Aorta (tissue), 5 donors: ENCODE results near the gene GABARAP. TPM values are rescaled to one million over a fixed set of nuclear protein-coding genes. Genes with fewer than 3 reads are reported as not detected.

Source experiments
- ATAC-seq: fragments of 200-7000 bp; cut with Tn5 transposase; one replicate; pipeline ENCODE4 v1.9.1; 2022; ENCODE audit warnings: moderate library complexity; ENCODE audit not compliant: low FRiP score
- DNase-seq, 2 donors: peaks; one replicate each; pipeline ENCODE4 v3.0.0-alpha.2; 2020
- H3K27ac ChIP-seq, 2 donors: one replicate each; pipeline ENCODE4 v1.5.1; 2013; ENCODE audit warnings: low read length in 2 of 2, mild to moderate bottlenecking in 2 of 2, moderate library complexity in 2 of 2, control low read depth in 1 of 2, inconsistent platforms in 1 of 2, low read depth in 1 of 2
- H3K27me3 ChIP-seq, 2 donors: one replicate each; pipeline ENCODE4 v1.6.1; 2013; ENCODE audit warnings: control low read depth in 1 of 2, low read length in 1 of 2, mild to moderate bottlenecking in 1 of 2, moderate library complexity in 1 of 2; ENCODE audit not compliant: insufficient read depth in 2 of 2, control insufficient read depth in 1 of 2
- H3K36me3 ChIP-seq, 2 donors: one replicate each; pipeline ENCODE4 v1.6.1; 2013; ENCODE audit warnings: control low read depth in 1 of 2, low read length in 1 of 2, mild to moderate bottlenecking in 1 of 2; ENCODE audit not compliant: insufficient read depth in 2 of 2, control insufficient read depth in 1 of 2
- H3K4me1 ChIP-seq, 2 donors: one replicate each; pipeline ENCODE4 v1.6.1; 2013; ENCODE audit warnings: low read length in 2 of 2, control low read depth in 1 of 2, mild to moderate bottlenecking in 1 of 2, moderate library complexity in 1 of 2; ENCODE audit not compliant: insufficient read depth in 2 of 2, control insufficient read depth in 1 of 2
- H3K4me3 ChIP-seq, 2 donors: one replicate each; pipeline ENCODE4 v1.5.1; 2013; ENCODE audit warnings: low read length in 2 of 2, control low read depth in 1 of 2, mild to moderate bottlenecking in 1 of 2
- H3K9me3 ChIP-seq: one replicate; pipeline ENCODE4 v1.6.1; 2013; ENCODE audit warnings: mild to moderate bottlenecking, low read length; ENCODE audit not compliant: control insufficient read depth
- WGBS, 2 donors: extraction: QIAGEN DNeasy Blood & Tissue Kit; methylation state at CpG; one replicate each; pipeline ENCODE4 v1.1.7; 2013; 5-methylcytosine and 5-hydroxymethylcytosine counted together
- intact Hi-C, 2 donors: fragments of 100-400 bp; cut with DNase I; formaldehyde crosslinking; loops; one replicate each; pipeline versions ENCODE4 v1.14.2 to v1.15.0; 2022
- polyA plus RNA-seq, 2 donors: library from polyadenylated mRNA; stranded (reverse); fragments of 200-250 nt; gene quantifications; one replicate each; pipeline ENCODE4 v1.2.3, GENCODE V29; 2013
- total RNA-seq, 2 donors: library from RNA; stranded (reverse); fragmentation: NEBNext Ultra II Directional; extraction: Animal tissue kit (Norgen Biotek cat#: 25700); gene quantifications; one replicate each; pipeline ENCODE4 v1.2.1, GENCODE V29; 2021
- donor health status: healthy with polysubstance abuse.
- donor health status: Bipolar disorder and iron deficiency.
- donor health status: DM: no; HTN: no; CAD: no.
- donor health status: DM: no; HTN: no; CAD: no.
- donor health status: DM: yes; HTN: yes; CAD: no.

Gene GABARAP
- total and polyA plus RNA-seq, 4 donors, result 405 to 895 (median 615) TPM

DNA sequence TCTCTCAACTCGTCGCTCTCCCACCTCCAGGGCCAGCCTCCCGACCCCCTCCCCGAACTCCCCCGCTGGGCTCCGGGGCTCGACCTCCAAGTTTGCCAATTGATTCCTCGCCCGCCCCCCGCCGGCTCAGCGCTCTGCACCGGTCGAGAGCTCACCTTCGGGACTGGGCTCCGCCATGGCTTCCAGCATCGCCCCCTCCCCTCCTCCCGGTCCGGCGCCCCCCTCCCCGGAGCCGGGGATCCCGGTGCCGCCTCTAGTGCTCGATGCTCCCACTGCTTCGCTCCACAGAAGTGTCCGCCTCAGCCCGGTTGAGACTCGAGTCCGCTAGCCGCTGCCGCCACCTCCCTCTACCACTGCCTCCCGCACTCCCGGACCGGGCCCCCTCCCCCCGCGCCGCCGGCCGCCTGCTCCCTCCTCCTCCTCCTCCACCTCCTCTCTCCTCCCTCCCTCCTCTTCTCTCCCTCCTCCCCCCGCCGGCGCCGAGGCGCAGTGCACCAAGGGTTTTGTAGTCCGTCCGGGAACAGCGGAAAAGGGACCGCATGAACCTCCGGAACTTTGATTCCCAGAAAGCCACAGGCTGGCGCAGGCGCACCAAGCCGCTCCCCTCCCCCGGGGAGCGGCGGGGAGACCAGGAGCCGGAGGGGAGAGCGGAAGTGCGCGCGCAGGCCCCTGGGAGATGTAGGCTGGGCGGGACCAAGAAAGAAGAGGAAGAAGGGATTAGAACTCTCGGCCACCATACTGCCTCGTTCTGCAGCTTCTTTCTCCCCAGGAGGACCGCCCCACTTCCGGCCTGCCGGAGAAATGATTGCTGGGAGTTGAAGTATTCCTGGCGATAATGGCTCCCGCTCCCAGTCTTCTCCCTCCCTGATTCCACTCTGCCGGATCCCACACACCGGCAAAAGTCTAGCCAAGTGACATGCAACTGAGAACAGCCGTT is 2.9 kb downstream of the GABARAP start, which contains the start of gene PHF23:
PHF23 (minus strand) TSS at position 367 of the 937 bp plus-strand sequence; CDS start at position 189, 178 bp downstream.
- ATAC-seq (peak; percentile 88), DNase-seq (peak; percentile 99)
- Histone ChIP-seq H3K4me3 (peak within 1 kb of the TSS; percentile 93 to 96), H3K4me1 (peaks cover 0 to 3% of the 10 kb centered on the region in 2 donors), H3K27ac (peak within 1 kb of the TSS; percentile 20 to 66), H3K9me3 (no peaks in the 10 kb centered on the region), H3K27me3 (no peaks in the 10 kb centered on the region), H3K36me3 (no peaks in the 10 kb centered on the region)
- intact Hi-C loops, result no loop called here
- WGBS, 2 donors, result 1% methylated on average over 61 to 72 of the region's 72 CpGs

- H3K27ac ChIP-seq, result peak overlapping the region; percentile 20 to 66
- H3K36me3 ChIP-seq, result no peaks in the 10 kb centered on the region
- ATAC-seq, result no peak
- peak in 1 of 2 donors; percentile 57 for DNase-seq
- no peaks in the 10 kb centered on the region for H3K9me3 ChIP-seq
- 1% methylated on average over 28 to 39 of the region's 39 CpGs for WGBS, 2 donors
- peak overlapping the region; percentile 93 to 96 for H3K4me3 ChIP-seq
- no peaks in the 10 kb centered on the region for H3K27me3 ChIP-seq
- intact Hi-C loops, result no loop called here
- peaks cover 0 to 3% of the 10 kb centered on the region in 2 donors for H3K4me1 ChIP-seq
These were observed 3.7 kb downstream of the GABARAP start for GRCh38 chr17:7238420-7239090.

- 1 to 3% methylated on average over 44 to 73 of the region's 73 CpGs for WGBS, 2 donors
These were observed 4.4 kb downstream of the GABARAP start for GRCh38 chr17:7237761-7238419.

DNA sequence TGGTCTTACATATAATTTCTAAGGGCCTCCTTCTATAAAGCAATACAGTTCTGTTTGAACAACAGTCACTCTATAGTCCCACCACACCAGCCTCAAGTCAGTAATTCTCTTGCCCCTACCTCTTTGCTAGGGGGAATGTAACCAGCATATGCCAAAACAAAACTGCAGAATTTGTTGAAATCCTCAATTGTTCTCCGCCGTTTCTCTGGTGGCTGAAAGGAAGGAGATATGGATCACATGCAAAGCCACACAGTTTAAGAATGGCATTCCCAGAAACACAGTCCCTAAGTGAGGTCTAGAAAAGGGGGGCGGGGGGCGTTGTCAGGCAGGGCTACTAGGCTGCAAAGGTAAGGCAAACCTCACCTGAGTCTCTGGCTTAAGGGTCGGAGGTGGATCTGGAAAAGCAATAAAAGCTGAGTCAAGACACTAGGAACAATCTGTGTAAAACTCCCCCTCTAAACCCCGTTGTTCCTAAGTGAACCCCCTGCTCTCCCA is 4.9 kb downstream of the GABARAP start:
- ATAC-seq, result no peak
- 31% methylated on average over 6 of the region's 6 CpGs for WGBS, 2 donors
- H3K9me3 ChIP-seq, result no peaks in the 10 kb centered on the region
- intact Hi-C loops, result no loop called here
- H3K36me3 ChIP-seq, result no peaks in the 10 kb centered on the region
- no peaks in the 10 kb centered on the region for H3K27me3 ChIP-seq
- DNase-seq, result no peak
- H3K4me3 ChIP-seq, result peak overlapping the region in 1 of 2 donors; percentile 93
- H3K27ac ChIP-seq, result peak overlapping the region in 1 of 2 donors; percentile 48
- peaks cover 0 to 3% of the 10 kb centered on the region in 2 donors for H3K4me1 ChIP-seq

More at GRCh38 chr17:7237761-7238419, 4.4 kb downstream of the GABARAP start:
- peaks cover 0 to 3% of the 10 kb centered on the region in 2 donors for H3K4me1 ChIP-seq
- no peaks in the 10 kb centered on the region for H3K36me3 ChIP-seq
- no peaks in the 10 kb centered on the region for H3K27me3 ChIP-seq
- ATAC-seq, result no peak
- H3K4me3 ChIP-seq, result peak overlapping the region; percentile 93 to 96
- peak overlapping the region in 1 of 2 donors; percentile 28 for H3K27ac ChIP-seq
- no peaks in the 10 kb centered on the region for H3K9me3 ChIP-seq
- peak; percentile 90 to 95 for DNase-seq
- intact Hi-C loops, result no loop called here

- H3K27me3 ChIP-seq, result no peaks in the 10 kb centered on the region
- 82 to 84% methylated on average over 6 of the region's 6 CpGs for WGBS, 2 donors
- no peaks in the 10 kb centered on the region for H3K36me3 ChIP-seq
- H3K9me3 ChIP-seq, result no peaks in the 10 kb centered on the region
- H3K4me1 ChIP-seq, result peaks cover 0 to 3% of the 10 kb centered on the region in 2 donors
- no peak overlapping the region for H3K27ac ChIP-seq
- intact Hi-C loops, result no loop called here
- no peak overlapping the region for H3K4me3 ChIP-seq
- ATAC-seq (no peak), DNase-seq (peak in 1 of 2 donors; percentile 46)
These were observed 5.4 kb downstream of the GABARAP start for GRCh38 chr17:7236808-7237207.

DNA sequence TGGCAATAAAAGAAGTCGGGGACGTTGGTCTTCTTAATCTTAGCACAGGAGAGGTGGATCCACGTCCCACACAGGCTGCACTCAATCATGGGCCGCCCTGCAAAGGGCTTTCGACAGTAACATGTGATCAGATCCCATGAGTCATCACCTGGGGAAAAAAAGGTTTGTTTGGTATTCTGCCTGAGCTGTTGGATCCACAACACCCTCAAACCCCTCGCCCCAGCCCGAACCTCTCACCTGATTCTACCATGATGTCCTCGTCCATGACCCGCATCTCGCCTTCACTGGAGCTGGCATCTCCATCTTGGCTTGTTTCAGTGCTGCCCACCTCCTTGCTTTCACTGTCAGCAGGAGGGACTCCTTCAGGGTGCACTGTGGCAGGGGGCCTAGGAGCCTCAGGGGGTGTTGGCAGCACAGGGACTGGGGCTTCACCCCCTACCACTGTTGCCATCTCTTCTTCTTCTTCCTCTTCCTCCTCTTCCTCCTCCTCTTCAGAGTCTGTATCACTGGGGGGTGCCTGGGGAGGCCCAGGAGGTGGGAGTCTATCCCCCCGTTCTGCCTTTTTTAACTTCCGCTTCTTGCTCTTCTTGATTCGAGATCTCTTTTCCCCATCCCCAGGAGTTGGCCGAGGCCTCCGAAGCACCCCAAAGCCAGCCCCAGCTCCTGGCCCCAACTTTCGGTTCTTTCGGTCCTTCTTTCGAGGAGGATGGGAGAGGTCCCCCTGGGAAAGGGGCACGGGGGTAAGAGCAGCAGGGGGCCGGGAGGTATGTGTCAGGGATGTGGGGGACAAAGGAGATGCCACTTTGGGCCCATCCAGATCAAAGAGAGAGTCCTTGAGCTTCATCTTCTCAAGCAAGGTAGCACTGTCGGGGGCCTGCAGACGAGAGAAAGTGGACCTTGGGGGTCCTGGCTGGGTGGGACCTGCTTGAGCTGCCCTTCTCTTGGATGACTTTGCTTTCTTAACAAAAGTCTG is 6.3 kb downstream of the GABARAP start:
- Histone ChIP-seq H3K27me3 (no peaks in the 10 kb centered on the region), H3K4me1 (no peaks in the 10 kb centered on the region), H3K9me3 (no peaks in the 10 kb centered on the region), H3K27ac (no peak overlapping the region), H3K4me3 (no peak overlapping the region), H3K36me3 (no peaks in the 10 kb centered on the region)
- intact Hi-C loops, result no loop called here
- WGBS, 2 donors, result 81 to 84% methylated on average over 22 of the region's 22 CpGs
- DNase-seq, result peak; percentile 48 to 56
- ATAC-seq, result no peak

- H3K4me3 ChIP-seq, result peak within 1 kb of the TSS; percentile 43 to 79
- intact Hi-C loops, result no loop called here
- no peaks in the 10 kb centered on the region for H3K4me1 ChIP-seq
- H3K9me3 ChIP-seq, result no peaks in the 10 kb centered on the region
- WGBS, 2 donors, result 0 to 1% methylated on average over 61 to 72 of the region's 72 CpGs
- H3K27ac ChIP-seq, result peak within 1 kb of the TSS in 1 of 2 donors; percentile 11
- ATAC-seq (peak; percentile 85), DNase-seq (peak; percentile 97 to 98)
- no peaks in the 10 kb centered on the region for H3K27me3 ChIP-seq
- H3K36me3 ChIP-seq, result peaks cover 0 to 4% of the 10 kb centered on the region in 2 donors
These were observed 7.9 kb downstream of the GABARAP start, which contains the start of gene DVL2 for GRCh38 chr17:7234083-7234951. Gene DVL2 (minus strand): TSS chr17:7234517. CDS start chr17:7234262, 255 bp downstream.
